Nephron (organoid): ENCODE data around the gene SPAG4.

Experiments used
- H3K27ac Mint-ChIP-seq, 3 experiments: 2 replicates each; pipeline ENCODE4 v1.8.0; 2020; ENCODE audit warnings: mixed read lengths in 3 of 3, mild to moderate bottlenecking in 2 of 3, moderate library complexity in 1 of 3
- H3K27me3 Mint-ChIP-seq: 2 replicates; pipeline ENCODE4 v1.8.0; 2021; ENCODE audit warnings: low read depth, mild to moderate bottlenecking, moderate library complexity, mixed read lengths
- H3K36me3 Mint-ChIP-seq: 2 replicates; pipeline ENCODE4 v1.8.0; 2020; ENCODE audit warnings: low read depth, mixed read lengths
- H3K4me1 Mint-ChIP-seq: 2 replicates; pipeline ENCODE4 v1.8.0; 2020; ENCODE audit warnings: mixed read lengths
- H3K4me3 Mint-ChIP-seq, 3 experiments: 2 replicates each; pipeline ENCODE4 v1.8.0; 2020; ENCODE audit warnings: mild to moderate bottlenecking in 3 of 3, mixed read lengths in 3 of 3, moderate library complexity in 2 of 3
- H3K9me3 Mint-ChIP-seq: 2 replicates; pipeline ENCODE4 v1.8.0; 2020; ENCODE audit warnings: mixed read lengths
- CTCF ChIP-seq, 3 experiments: fragments of 200-600 bp; sonication (generic); IDR thresholded peaks; one replicate each; pipeline ENCODE4 v1.5.0; 2021; ENCODE audit warnings: antibody characterized with exemption in 3 of 3; ENCODE audit not compliant: unreplicated experiment in 3 of 3

SPAG4 gene

GRCh38 chr20:35617397-35618262, 2.0 kb downstream of the SPAG4 start:
- peak overlapping the region; percentile 43 to 57 (median 44) for H3K27ac Mint-ChIP-seq
- TF ChIP-seq CTCF (IDR thresholded peaks at IDR 0.05; ENCODE audit: unreplicated experiment in 3 of 3): peak; percentile 19 to 27 (median 25)
- H3K36me3 Mint-ChIP-seq: peaks cover 5% of the 10 kb centered on the region
- H3K27me3 Mint-ChIP-seq: peaks cover 42% of the 10 kb centered on the region
- peaks cover 18% of the 10 kb centered on the region for H3K4me1 Mint-ChIP-seq
- H3K9me3 Mint-ChIP-seq: no peaks in the 10 kb centered on the region
- peak overlapping the region; percentile 85 to 87 (median 87) for H3K4me3 Mint-ChIP-seq

GRCh38 chr20:35618263-35619131, 2.9 kb downstream of the SPAG4 start:
- Mint-ChIP-seq H3K27ac (peak overlapping the region; percentile 43 to 57 (median 44)), H3K27me3 (peaks cover 42% of the 10 kb centered on the region), H3K4me1 (peaks cover 18% of the 10 kb centered on the region), H3K4me3 (peak overlapping the region; percentile 85 to 87 (median 87)), H3K9me3 (no peaks in the 10 kb centered on the region), H3K36me3 (peaks cover 5% of the 10 kb centered on the region)
- no peak for TF ChIP-seq CTCF (IDR thresholded peaks at IDR 0.05; ENCODE audit: unreplicated experiment in 3 of 3)

- H3K4me1 Mint-ChIP-seq: peaks cover 18% of the 10 kb centered on the region
- peak; percentile 2 to 52 (median 21) for TF ChIP-seq CTCF (IDR thresholded peaks at IDR 0.05; ENCODE audit: unreplicated experiment in 3 of 3)
- no peak overlapping the region for H3K27ac Mint-ChIP-seq
- peaks cover 5% of the 10 kb centered on the region for H3K36me3 Mint-ChIP-seq
- H3K9me3 Mint-ChIP-seq: no peaks in the 10 kb centered on the region
- peaks cover 36% of the 10 kb centered on the region for H3K27me3 Mint-ChIP-seq
- peak overlapping the region; percentile 85 to 87 (median 87) for H3K4me3 Mint-ChIP-seq
Observed at GRCh38 chr20:35619196-35620095, 3.8 kb downstream of the SPAG4 start.

- Mint-ChIP-seq H3K4me1 (peaks cover 18% of the 10 kb centered on the region), H3K4me3 (peak overlapping the region in 1 of 3 experiments; percentile 21)
Observed at GRCh38 chr20:35620818-35621559, 5.4 kb downstream of the SPAG4 start.

More at GRCh38 chr20:35620818-35621559, 5.4 kb downstream of the SPAG4 start:
- no peak for TF ChIP-seq CTCF (IDR thresholded peaks at IDR 0.05; ENCODE audit: unreplicated experiment in 3 of 3)
- peaks cover 34% of the 10 kb centered on the region for H3K27me3 Mint-ChIP-seq
- H3K9me3 Mint-ChIP-seq: no peaks in the 10 kb centered on the region
- no peak overlapping the region for H3K27ac Mint-ChIP-seq
- H3K36me3 Mint-ChIP-seq: peaks cover 14% of the 10 kb centered on the region
